ENCODE measurements around the gene GLOD4.

Gene GLOD4

GRCh38 chr17:733743-734142 is 48.3 kb downstream of the GLOD4 start:
- DNase-seq, result no peak

GRCh38 chr17:732902-733720 is 49.0 kb downstream of the GLOD4 start:
- DNase-seq, result peak; percentile 72

GRCh38 chr17:732067-732901 is 49.8 kb downstream of the GLOD4 start, which contains the start of gene TLCD3A:
TSS of gene TLCD3A (plus strand) at chr17:732596. CDS start at chr17:732648, 52 bp downstream.
- DNase-seq, result peak; percentile 77

GRCh38 chr17:731644-732066 is 50.4 kb downstream of the GLOD4 start:
- no peak for DNase-seq

GRCh38 chr17:728911-729310 is 53.2 kb downstream of the GLOD4 start:
- no peak for DNase-seq

- DNase-seq, result no peak
Observed at GRCh38 chr17:726271-726919, 55.7 kb downstream of the GLOD4 start.

- no peak for DNase-seq
Observed at GRCh38 chr17:725746-726145, 56.3 kb downstream of the GLOD4 start.

- DNase-seq, result no peak
Observed at GRCh38 chr17:725084-725483, 57.0 kb downstream of the GLOD4 start.

- DNase-seq, result no peak
Observed at GRCh38 chr17:721540-721937, 60.5 kb downstream of the GLOD4 start.

- DNase-seq, result no peak
Observed at GRCh38 chr17:720706-721539, 61.2 kb downstream of the GLOD4 start.

GRCh38 chr17:718075-718474 is 64.0 kb downstream of the GLOD4 start:
- no peak for DNase-seq
